Measurements from ENCODE around the gene P2RY11. TPM values are rescaled to one million over a fixed set of nuclear protein-coding genes. Genes with fewer than 3 reads are reported as not detected.

The P2RY11 gene
- total and polyA plus RNA-seq, 2 experiments from 2014 or later = 2.7 to 6.1 TPM

- H3K36me3 ChIP-seq (replicated peaks; ENCODE audit: insufficient read depth, low read depth) = no peaks in the 10 kb centered on the region
- H3K9me2 ChIP-seq (replicated peaks; ENCODE audit: insufficient read depth) = no peaks in the 10 kb centered on the region
Measured at GRCh38 chr19:10116866-10117616, 5.5 kb downstream of the P2RY11 start.

GRCh38 chr19:10118960-10119359 is 7.5 kb downstream of the P2RY11 start:
- Histone ChIP-seq H3K27me3 (no peaks in the 10 kb centered on the region), H3K9me2 (replicated peaks; ENCODE audit: insufficient read depth) (no peaks in the 10 kb centered on the region), H4K20me1 (ENCODE audit: insufficient read depth, poor library complexity, severe bottlenecking) (no peaks in the 10 kb centered on the region), H3K4me3 (peak overlapping the region; percentile 25), H3K79me2 (peaks cover 24% of the 10 kb centered on the region), H3K4me1 (ENCODE audit: insufficient read depth) (peaks cover 3% of the 10 kb centered on the region), H3K9me3 (ENCODE audit: low read depth) (no peaks in the 10 kb centered on the region), H2AFZ (no peak overlapping the region), H3K27ac (peak overlapping the region; percentile 54), H3K4me2 (peak overlapping the region; percentile 96), H3K36me3 (replicated peaks; ENCODE audit: insufficient read depth, low read depth) (no peaks in the 10 kb centered on the region)
- no peak for DNase-seq (ENCODE audit: low spot score)
- 47% methylated on average over 11 of the region's 12 CpGs for WGBS (ENCODE audit: low lambda C conversion rate, missing lambda C conversion rate)
- no peak for TF ChIP-seq EZH2 (IDR thresholded peaks at IDR 0.05; ENCODE audit: borderline replicate concordance)
- no peak for TF ChIP-seq CTCF (IDR thresholded peaks at IDR 0.05; ENCODE audit: poor library complexity)
- TF ChIP-seq EZH2phosphoT487 (IDR thresholded peaks at IDR 0.05; ENCODE audit: low read depth, severe bottlenecking, unreplicated experiment) = no peak

More at GRCh38 chr19:10116866-10117616, 5.5 kb downstream of the P2RY11 start:
- no peak overlapping the region for H3K4me2 ChIP-seq
- peaks cover 24% of the 10 kb centered on the region for H3K79me2 ChIP-seq
- no peak overlapping the region for H2AFZ ChIP-seq
- peaks cover 3% of the 10 kb centered on the region for H3K4me1 ChIP-seq (ENCODE audit: insufficient read depth)
- DNase-seq (ENCODE audit: low spot score) = no peak
- no peak overlapping the region for H3K4me3 ChIP-seq
- no peak overlapping the region for H3K27ac ChIP-seq
- H3K27me3 ChIP-seq = no peaks in the 10 kb centered on the region
- WGBS (ENCODE audit: low lambda C conversion rate, missing lambda C conversion rate) = 97% methylated on average over 21 of the region's 21 CpGs
- H3K9me3 ChIP-seq (ENCODE audit: low read depth) = no peaks in the 10 kb centered on the region
- H4K20me1 ChIP-seq (ENCODE audit: insufficient read depth, poor library complexity, severe bottlenecking) = no peaks in the 10 kb centered on the region
- TF ChIP-seq CTCF (IDR thresholded peaks at IDR 0.05; ENCODE audit: poor library complexity) (no peak), EZH2phosphoT487 (IDR thresholded peaks at IDR 0.05; ENCODE audit: low read depth, severe bottlenecking, unreplicated experiment) (no peak), EZH2 (IDR thresholded peaks at IDR 0.05; ENCODE audit: borderline replicate concordance) (no peak)

GRCh38 chr19:10120538-10121189 is 9.2 kb downstream of the P2RY11 start:
- no peak for DNase-seq (ENCODE audit: low spot score)
- Histone ChIP-seq H3K27me3 (no peaks in the 10 kb centered on the region), H3K36me3 (replicated peaks; ENCODE audit: insufficient read depth, low read depth) (no peaks in the 10 kb centered on the region), H4K20me1 (ENCODE audit: insufficient read depth, poor library complexity, severe bottlenecking) (no peaks in the 10 kb centered on the region), H3K4me1 (ENCODE audit: insufficient read depth) (peaks cover 3% of the 10 kb centered on the region), H3K79me2 (peaks cover 24% of the 10 kb centered on the region), H3K9me3 (ENCODE audit: low read depth) (no peaks in the 10 kb centered on the region), H3K4me3 (no peak overlapping the region), H2AFZ (no peak overlapping the region), H3K27ac (no peak overlapping the region), H3K9me2 (replicated peaks; ENCODE audit: insufficient read depth) (no peaks in the 10 kb centered on the region), H3K4me2 (no peak overlapping the region)
- WGBS (ENCODE audit: low lambda C conversion rate, missing lambda C conversion rate) = 88% methylated on average over 9 of the region's 9 CpGs
- no peak for TF ChIP-seq EZH2 (IDR thresholded peaks at IDR 0.05; ENCODE audit: borderline replicate concordance)

GRCh38 chr19:10122045-10122444 is 10.6 kb downstream of the P2RY11 start:
- Histone ChIP-seq H4K20me1 (ENCODE audit: insufficient read depth, poor library complexity, severe bottlenecking) (no peaks in the 10 kb centered on the region), H3K4me3 (no peak overlapping the region), H3K36me3 (replicated peaks; ENCODE audit: insufficient read depth, low read depth) (no peaks in the 10 kb centered on the region), H3K9me3 (ENCODE audit: low read depth) (no peaks in the 10 kb centered on the region), H3K27ac (peak overlapping the region; percentile 31), H2AFZ (no peak overlapping the region), H3K4me2 (no peak overlapping the region), H3K79me2 (peaks cover 24% of the 10 kb centered on the region), H3K27me3 (no peaks in the 10 kb centered on the region), H3K9me2 (replicated peaks; ENCODE audit: insufficient read depth) (no peaks in the 10 kb centered on the region), H3K4me1 (ENCODE audit: insufficient read depth) (peaks cover 3% of the 10 kb centered on the region)
- DNase-seq (ENCODE audit: low spot score) = no peak
- 84% methylated on average over 6 of the region's 6 CpGs for WGBS (ENCODE audit: low lambda C conversion rate, missing lambda C conversion rate)
- TF ChIP-seq CTCF (IDR thresholded peaks at IDR 0.05; ENCODE audit: poor library complexity) (no peak), EZH2 (IDR thresholded peaks at IDR 0.05; ENCODE audit: borderline replicate concordance) (no peak), EZH2phosphoT487 (IDR thresholded peaks at IDR 0.05; ENCODE audit: low read depth, severe bottlenecking, unreplicated experiment) (no peak)
